Astrocyte of the hippocampus (primary cell): ENCODE measurements around the gene ST8SIA5.

Source experiments
- DNase-seq: peaks from one replicate; pipeline ENCODE4 v3.0.0; 2011; ENCODE audit warnings: low read depth, low spot score

Gene ST8SIA5

GRCh38 chr18:46629361-46629760 lies 127.5 kb downstream of the ST8SIA5 start:
- DNase-seq, result no peak

DNA sequence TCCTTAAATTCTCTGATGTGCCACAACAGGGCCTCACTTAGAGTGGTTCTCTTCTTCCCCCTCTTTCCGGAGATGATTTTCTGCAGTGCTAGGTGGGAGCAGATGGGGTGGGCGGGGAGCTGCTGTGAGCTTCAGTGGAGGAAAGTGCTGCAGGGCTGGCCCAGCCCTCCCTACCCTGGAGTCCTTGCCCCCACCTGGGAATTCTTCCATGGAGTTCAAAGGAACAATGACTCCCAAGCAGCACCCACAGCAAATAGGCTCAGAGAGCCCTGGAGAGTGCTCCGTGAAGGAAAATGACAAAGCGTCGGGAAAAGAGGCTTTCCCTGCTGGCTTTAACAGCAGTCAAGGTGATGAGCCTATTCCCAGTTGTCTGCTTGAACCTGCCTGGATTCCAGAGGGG lies 128.6 kb downstream of the ST8SIA5 start:
- DNase-seq, result no peak

- no peak for DNase-seq
Observed at GRCh38 chr18:46627136-46627535, 129.7 kb downstream of the ST8SIA5 start.

DNA sequence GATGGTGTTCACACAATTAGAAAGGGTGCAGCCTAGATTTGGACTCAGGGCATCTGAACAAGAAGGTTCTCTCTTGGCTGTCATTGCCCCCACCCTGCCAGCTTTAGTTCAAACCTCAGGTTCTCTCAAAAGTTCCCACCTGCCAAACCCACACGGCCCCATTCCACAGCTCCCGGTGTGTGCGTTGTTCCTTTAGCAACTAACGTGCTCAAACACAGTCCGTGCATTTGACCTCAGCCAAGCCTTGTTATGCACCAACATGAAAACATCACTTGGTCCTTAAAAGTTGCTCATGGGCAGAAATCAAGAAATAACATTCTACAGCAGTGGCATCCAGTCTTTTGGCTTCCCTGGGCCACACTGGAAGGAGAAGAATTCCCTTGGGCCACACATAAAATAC lies 131.8 kb downstream of the ST8SIA5 start:
- DNase-seq, result no peak

- no peak for DNase-seq
Observed at GRCh38 chr18:46624127-46624526, 132.7 kb downstream of the ST8SIA5 start.

DNA sequence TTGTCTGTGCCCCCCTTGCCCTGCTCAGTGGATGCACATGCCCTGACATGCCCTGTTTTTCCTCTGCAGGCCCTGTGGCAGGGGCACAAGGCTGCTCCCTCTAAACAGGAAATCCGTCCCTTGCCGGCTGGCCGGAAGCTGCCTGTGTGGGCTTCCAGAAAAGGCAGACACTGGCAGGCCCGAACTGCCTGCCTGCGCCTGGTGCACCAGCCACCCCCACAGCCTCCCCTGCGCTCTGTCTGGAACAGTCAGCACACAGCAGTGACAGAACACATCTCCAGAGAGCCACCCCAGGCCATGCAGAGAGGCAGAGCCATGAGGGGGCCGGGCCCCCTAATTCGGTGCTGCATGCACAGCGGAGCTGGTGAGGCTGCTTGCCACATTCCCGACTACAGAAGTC lies 133.3 kb downstream of the ST8SIA5 start:
- DNase-seq, result no peak

- DNase-seq, result peak; percentile 12
Observed at GRCh38 chr18:46622999-46623398, 133.9 kb downstream of the ST8SIA5 start.

GRCh38 chr18:46622451-46622850 lies 134.4 kb downstream of the ST8SIA5 start:
- no peak for DNase-seq

- DNase-seq, result no peak
Observed at GRCh38 chr18:46621871-46622270, 135.0 kb downstream of the ST8SIA5 start.

DNA sequence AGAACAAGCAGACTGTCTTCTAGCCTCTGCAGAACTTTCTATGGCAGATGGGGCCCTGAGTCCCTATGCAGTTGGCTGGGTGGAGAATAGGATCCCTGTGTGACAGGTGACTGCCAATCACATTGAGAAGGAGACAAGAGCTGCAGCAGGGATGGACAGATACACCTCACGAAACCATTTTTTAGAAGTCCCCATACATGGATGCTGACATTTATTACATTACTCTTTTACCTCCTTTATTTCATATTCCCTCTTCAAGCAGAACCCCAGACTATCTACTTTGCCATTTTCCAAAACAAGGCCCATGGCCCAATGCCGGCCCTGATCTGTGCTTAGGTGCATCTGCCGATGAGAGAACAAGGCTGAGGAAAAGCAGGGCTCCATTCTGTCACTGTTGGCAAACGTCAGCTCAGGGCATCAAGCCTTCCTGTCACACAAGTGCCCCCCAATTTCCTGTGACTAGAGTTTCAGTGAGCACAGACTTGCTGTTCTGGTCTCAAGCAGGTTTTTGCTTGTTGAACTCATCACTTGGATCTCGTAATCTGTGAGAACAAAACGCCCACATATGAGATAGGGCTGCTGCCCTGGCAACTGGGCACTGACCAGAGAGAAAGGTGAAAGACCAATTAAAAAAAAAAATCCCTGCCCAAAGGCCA lies 135.6 kb downstream of the ST8SIA5 start:
- DNase-seq, result no peak

- DNase-seq, result no peak
Observed at GRCh38 chr18:46619559-46619958, 137.3 kb downstream of the ST8SIA5 start.
